GM13976 (cell line): ENCODE results near the gene PSMB10.
A peak's percentile ranks its signal among the peaks of the same experiment; 100 is the strongest.

ENCODE experiments used
- DNase-seq: peaks from one replicate; pipeline ENCODE4 v3.0.0; 2012; ENCODE audit warnings: low spot score
- CTCF ChIP-seq: IDR thresholded peaks from 2 replicates; pipeline ENCODE4 v1.5.1; 2012; ENCODE audit warnings: borderline replicate concordance, mild to moderate bottlenecking; ENCODE audit not compliant: insufficient read depth; ENCODE audit errors: extremely low read depth, missing control alignments, control extremely low read depth
- in situ Hi-C: fragments of 300-500 bp; cut with MboI; formaldehyde crosslinking; loops from one replicate; pipeline ENCODE4 v1.12.0; 2022; ENCODE audit warnings: low sequenced_read_pairs, mixed read lengths, inconsistent platforms; ENCODE audit not compliant: unreplicated experiment

The PSMB10 gene

DNA sequence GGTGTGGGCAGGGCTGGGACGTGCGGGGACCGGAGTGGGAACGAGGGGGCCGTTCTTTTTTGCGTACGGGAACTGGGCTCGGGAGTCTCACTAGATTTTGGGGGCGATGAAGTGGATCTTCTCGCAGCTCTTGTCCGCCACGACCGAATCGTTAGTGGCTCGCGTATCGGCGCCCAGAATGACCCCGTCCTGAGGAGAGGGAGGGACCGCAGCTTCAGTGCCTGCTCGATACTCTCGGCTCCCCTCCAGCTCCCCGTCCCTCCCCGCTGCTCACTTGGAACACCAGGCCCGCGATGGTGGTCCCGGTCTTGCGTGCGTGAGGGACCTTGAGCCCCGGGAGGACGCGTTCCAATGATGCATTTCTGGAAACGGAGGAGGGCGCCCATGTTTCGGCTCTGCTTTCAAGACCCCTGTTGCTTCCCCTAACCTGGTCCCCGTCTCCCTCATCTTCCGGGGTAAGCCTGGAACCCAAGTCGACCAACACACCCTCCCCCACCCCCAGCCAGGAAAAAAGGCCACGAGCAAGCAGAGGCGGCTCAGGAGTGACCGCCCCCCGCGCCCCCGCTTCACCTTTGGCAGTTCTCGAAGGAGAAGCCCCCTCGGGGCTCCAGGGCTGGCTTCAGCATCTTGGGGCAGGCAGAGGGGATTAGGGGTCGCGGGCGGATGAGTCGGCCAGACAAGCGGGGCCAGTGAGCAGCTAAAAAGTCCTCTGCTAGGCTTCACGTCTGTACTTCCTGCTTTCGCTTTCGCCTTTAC is at the start of gene PSMB10:
Gene PSMB10, minus strand, starts transcription at position 727 of the 756 bp plus-strand sequence. Its CDS starts 101 bp downstream, at position 626.
- in situ Hi-C loops = no loop called here
- DNase-seq = peak; percentile 70
- no peak for TF ChIP-seq CTCF

- in situ Hi-C loops = no loop called here
- TF ChIP-seq CTCF = no peak
- no peak for DNase-seq
Observed at GRCh38 chr16:67982011-67982696, 45.5 kb upstream of the PSMB10 start.

DNA sequence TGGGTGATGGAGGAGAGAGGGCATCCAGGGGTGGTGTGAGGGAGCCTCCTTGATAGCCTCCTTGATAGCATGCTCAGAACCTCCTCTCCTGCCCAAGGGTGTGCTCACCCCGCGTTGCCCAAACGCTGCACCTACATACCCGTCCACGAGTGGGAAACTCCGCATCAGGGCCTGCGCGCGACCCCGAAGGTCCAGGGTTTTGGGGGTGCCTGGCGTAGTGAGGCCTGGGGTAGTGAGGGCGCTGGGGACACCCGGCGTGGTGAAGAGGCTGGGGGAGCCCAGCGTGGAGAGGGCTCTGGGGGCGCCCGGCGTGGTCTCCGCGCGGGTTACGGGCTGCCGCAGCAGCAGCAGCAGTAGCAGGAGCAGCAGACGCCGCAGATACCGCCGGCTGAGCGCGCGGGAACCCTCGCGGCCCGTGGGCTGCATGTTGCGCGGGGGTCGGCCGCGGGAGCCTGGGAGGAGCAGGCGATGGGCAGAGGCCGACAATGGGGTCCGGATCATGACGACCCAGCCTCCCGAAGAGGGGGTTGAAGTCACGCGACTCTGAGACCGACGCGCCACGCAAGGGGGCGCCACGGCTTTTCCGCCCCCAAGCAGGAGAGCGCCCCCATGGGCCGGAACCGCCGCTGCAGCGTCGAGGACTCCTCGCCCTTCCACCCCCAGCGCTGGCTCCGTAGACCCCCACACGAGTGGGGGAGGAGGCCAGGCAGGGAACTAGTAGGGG is 43.5 kb upstream of the PSMB10 start, which contains the start of gene DPEP3:
Gene DPEP3, minus strand, starts transcription at position 545 of the 724 bp plus-strand sequence. Its CDS starts 119 bp downstream, at position 426.
- no peak for TF ChIP-seq CTCF
- no peak for DNase-seq
- in situ Hi-C loops = no loop called here

DNA sequence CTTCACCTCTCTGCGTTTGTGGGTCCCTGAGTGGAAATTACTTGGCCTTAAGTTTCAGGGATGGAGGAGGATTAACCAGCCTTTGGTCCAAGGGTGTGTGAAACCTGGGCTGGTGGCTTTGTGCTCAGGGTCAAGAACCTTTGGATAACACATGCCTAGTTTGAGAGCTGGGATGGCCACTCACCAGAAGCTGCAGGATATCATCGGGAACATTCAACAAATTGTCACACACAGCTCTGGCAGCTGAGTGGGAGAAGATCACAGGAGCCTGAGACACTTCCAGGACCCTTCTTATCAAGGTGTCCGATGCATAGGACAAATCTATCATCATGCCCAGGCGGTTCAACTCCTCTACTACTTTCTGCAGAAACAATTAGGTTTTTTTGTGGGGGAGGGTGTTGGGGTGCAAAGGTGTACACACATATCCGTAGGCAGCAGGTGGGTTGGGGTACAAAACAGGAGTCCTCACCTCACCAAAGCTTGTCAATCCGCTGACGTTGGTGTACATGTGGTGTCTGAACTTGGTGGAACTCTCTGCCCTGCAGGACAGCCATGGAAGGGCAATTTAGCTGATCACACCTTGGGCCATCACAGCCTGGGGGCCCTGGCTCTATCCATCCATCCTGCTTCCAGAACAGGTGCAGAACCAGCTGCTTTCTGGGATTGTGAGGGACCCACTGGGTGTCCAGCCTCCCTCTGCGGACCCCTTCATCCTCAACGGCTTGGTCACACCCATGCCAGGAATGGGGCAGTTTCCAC is 41.0 kb upstream of the PSMB10 start:
- no peak for DNase-seq
- TF ChIP-seq CTCF = no peak
- in situ Hi-C loops = no loop called here

DNA sequence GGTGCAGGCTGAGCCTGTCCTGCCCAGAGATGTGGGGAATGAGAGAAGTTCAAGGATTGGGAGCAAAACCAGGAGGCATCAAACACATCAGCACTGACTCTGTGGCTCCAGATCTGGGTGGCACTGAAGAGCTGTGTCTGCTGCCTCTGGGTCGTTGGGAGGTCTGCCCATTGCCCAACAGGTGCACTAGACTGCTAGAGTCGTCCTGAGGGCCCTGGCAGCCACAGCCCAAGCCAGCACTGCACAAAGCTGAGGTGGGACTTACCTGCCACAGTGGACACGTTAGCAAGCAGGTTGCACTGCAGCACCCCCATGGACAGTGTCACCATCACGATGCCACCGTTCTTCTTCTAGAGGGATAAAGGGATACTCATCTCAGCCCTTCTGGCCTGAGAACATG is 40.4 kb upstream of the PSMB10 start:
- in situ Hi-C loops = no loop called here
- no peak for TF ChIP-seq CTCF
- DNase-seq = no peak

DNA sequence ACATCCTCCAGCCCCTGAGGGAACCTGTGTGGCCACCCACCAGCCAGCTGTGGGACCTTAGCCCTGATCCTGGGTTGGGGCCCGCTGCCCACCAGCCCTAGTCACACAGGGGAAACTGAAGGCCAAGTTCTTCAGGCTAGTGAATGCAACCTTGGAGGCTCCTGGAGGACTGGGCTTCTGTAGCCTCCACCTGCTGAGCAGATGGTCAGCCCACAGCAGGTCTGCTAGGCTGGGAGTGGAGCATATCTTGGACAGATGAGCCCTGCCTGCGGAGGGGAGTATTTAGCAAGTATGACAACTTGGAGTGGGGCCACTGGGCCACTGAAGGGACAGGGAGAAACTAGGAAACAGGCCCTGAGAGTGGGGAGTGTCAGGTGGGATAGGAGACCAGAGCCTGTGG is 39.6 kb upstream of the PSMB10 start:
- no peak for TF ChIP-seq CTCF
- in situ Hi-C loops = no loop called here
- no peak for DNase-seq
